ENCODE results near the gene BCO2.
"Not testable (repeated sequence)": the region's sequence is repeated elsewhere in the genome, so short reads cannot be mapped to it uniquely, and the experiment has no call there.

BCO2 gene

DNA sequence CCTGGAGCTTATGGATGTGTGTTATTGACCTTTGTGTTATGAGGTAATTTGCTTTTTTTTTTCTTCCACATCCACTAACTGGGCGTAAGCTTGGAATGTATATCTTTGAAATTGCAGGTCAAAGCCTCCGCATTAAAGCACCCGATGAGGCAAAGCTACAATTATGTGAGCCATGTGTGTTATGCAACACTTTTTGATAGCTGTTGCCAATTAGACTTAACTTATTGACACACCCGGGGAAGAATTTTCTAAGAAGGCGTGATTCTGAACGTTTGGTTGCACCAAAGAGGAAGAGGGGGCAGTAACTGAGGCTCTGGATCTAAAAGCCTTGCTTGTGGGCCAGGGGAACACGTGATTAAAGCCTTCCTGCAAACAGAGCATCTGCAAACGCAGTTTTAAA is 8.8 kb upstream of the BCO2 start:
- no peak for DNase-seq (ENCODE audit: low read depth in 2 of 2)

DNA sequence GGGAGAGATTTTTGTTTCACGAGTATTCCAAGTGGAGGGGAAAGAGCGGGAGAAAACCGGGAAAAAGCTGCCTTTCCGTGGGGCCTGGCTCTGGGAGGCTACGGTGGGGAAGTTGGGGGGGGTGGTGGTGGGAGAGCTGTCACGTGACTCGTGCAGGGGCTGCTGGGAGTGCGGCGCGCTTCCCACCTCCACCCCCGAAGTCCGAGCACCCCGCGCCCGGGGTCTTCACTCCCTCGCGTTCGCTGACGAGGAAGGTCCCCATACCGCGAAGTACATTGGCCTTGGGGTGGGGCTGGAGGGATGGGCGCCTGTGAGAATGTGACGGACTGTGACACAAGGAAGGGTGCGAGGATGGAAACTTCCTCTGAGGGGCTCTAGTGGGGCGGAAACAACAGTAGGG is 8.2 kb upstream of the BCO2 start, which contains the start of gene TEX12:
TEX12 (plus strand) TSS at position 228 of the 400 bp plus-strand sequence. CDS start 1,897 bp downstream, outside the sequence.
- no peak for DNase-seq (ENCODE audit: low read depth in 2 of 2)

GRCh38 chr11:112172362-112172994 is 2.8 kb upstream of the BCO2 start:
- no peak for DNase-seq (ENCODE audit: low read depth in 2 of 2)

DNA sequence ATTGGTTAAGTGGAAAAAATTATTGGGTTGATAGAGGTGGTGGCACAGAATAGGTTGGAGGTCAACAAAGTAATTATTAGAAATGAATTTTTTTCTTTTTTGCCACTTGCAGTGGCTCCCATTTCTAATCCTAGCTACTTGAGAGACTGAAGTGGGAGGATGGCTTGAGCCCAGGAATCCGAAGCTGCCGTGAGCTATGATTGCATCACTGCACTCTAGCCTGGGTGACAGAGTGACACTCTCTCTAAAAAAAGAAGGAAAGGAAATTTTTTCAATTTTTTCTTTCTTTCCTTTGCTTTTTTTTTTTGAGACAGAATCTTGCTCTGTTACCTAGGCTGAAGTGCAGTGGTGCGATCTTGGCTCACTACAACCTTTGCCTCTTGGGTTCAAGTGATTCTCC is 2.2 kb upstream of the BCO2 start:
- DNase-seq (ENCODE audit: low read depth in 2 of 2) = no peak

DNA sequence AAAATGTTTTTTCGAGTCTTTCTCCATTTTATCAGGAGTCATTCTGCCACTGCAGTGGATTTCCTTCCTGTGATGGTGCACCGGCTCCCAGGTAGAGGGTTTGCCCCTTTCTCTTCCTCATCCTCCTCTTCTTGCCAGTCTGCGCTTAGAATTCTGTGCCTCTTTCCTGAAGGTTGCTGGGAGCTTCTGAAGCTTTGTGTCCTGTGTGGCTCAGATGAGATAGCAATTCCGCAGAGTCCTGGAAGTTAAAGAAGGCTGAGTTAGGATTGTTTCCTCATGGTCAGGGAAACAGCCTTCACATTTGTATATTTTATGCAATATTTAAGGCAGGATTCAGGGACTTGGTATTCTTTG is 264 bp downstream of the BCO2 start:
- no peak for DNase-seq (ENCODE audit: low read depth in 2 of 2)

GRCh38 chr11:112176077-112176476 is 765 bp downstream of the BCO2 start:
- DNase-seq (ENCODE audit: low read depth in 2 of 2) = no peak

DNA sequence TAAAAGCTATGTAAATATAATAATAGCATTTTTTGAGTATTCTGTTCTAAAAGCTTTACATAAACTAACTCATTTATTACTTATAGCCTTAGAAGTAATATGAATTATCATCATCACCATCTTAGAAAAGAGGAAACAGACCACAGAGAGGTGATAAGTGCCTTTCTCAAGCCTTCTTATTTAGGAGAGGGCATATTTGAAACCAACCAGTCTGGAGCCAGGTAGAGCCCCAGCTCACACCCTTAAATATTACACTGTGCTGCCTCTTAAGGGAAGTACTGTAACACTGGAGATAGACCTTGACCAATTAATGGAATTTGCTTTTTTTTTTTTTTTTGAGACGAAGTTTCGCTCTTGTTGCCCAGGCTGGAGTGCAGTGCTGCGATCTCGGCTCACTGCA is 2.3 kb downstream of the BCO2 start:
- no peak for DNase-seq (ENCODE audit: low read depth in 2 of 2)

- no peak for DNase-seq (ENCODE audit: low read depth in 2 of 2)
These were observed 3.1 kb downstream of the BCO2 start for GRCh38 chr11:112178428-112178827.

GRCh38 chr11:112178936-112179335 is 3.6 kb downstream of the BCO2 start:
- DNase-seq (ENCODE audit: low read depth in 2 of 2) = no peak

- DNase-seq (ENCODE audit: low read depth in 2 of 2) = no peak
These were observed 4.3 kb downstream of the BCO2 start for GRCh38 chr11:112179601-112180000.

DNA sequence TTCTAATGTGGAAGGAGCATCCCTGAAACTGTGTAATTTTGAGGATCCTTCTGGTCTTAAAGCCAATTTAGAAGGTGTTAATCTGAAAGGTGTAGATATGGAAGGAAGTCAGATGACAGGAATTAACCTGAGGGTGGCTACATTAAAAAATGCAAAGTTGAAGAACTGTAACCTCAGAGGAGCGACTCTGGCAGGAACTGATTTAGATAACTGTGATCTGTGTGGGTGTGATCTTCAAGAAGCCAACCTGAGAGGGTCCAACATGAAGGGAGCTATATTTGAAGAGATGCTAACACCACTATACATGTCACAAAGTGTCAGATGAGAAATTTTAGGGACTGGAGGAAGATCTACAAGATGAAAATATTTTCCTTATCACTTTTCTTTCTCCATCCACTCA is 7.6 kb downstream of the BCO2 start:
- DNase-seq (ENCODE audit: low read depth in 2 of 2) = no peak

DNA sequence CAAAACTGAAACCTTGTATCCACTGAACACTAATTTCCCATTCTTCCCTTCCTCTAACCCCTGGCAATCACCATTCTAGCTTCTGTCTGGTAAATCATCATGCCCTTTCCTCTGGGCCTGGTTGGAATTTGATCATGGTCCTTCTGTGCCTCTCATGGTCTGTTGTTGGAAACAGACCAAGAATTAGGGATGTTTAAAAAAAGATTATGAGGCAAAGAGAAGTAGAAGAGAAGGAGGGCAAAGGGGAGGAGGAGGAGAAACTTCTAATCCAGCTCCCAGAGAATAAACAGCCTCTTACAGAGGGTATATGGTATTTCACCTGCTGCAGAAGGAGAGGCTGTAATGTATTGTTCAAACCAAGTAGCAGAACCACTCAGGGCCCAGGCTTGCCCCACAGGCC is 10.6 kb downstream of the BCO2 start:
- no peak for DNase-seq (ENCODE audit: low read depth in 2 of 2)

- no peak for DNase-seq (ENCODE audit: low read depth in 2 of 2)
These were observed 11.0 kb downstream of the BCO2 start for GRCh38 chr11:112186304-112186703.

GRCh38 chr11:112195113-112195512 is 19.8 kb downstream of the BCO2 start:
- DNase-seq (ENCODE audit: low read depth in 2 of 2) = not testable (repeated sequence)

- DNase-seq (ENCODE audit: low read depth in 2 of 2) = no peak
These were observed 20.6 kb downstream of the BCO2 start for GRCh38 chr11:112195951-112196351.

DNA sequence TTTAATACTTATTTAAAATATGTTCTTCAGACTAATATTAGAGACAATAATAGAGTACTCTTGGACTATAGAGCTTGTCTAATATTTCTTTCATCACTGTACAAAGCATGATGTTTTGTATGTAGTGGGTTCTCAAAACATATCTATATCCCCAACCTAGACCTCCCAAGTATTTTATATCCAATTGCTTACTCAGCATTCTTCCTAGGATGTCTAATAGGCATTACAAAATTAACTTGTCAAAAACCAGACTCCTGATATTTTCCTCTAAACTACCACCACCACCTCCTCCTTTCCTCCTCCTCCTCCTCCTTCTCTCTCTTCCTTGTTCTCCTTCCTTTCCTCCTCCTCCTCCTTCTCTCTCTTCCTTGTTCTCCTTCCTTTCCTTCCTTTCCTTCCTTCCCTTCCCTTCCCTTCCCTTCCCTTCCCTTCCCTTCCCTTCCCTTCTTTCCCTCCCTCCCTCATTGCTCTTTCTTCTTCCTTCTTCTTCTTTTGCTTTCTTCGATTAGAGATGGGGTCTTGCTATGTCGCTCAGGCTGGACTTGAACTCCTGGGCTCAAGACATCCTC is 21.3 kb downstream of the BCO2 start:
- no peak for DNase-seq (ENCODE audit: low read depth in 2 of 2)

DNA sequence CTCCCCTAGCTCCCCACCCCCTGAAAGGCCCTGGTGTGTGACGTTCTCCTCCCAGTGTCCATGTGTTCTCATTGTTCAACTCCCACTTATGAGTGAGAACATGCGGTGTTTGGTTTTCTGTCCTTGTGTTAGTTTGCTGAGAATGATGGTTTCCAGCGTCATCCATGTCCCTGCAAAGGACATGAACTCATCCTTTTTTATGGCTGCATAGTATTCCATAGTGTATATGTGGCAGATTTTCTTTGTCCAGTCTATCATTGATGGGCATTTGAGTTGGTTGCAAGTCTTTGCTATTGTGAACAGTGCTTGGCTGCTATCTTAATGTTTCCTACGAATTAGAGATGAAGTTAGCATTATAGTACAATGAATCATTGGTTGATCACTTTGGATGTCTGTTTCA is 23.8 kb downstream of the BCO2 start:
- not testable (repeated sequence) for DNase-seq (ENCODE audit: low read depth in 2 of 2)

GRCh38 chr11:112200252-112200651 is 24.9 kb downstream of the BCO2 start:
- DNase-seq (ENCODE audit: low read depth in 2 of 2) = no peak

GRCh38 chr11:112206071-112206470 is 30.8 kb downstream of the BCO2 start:
- DNase-seq (ENCODE audit: low read depth in 2 of 2) = no peak

DNA sequence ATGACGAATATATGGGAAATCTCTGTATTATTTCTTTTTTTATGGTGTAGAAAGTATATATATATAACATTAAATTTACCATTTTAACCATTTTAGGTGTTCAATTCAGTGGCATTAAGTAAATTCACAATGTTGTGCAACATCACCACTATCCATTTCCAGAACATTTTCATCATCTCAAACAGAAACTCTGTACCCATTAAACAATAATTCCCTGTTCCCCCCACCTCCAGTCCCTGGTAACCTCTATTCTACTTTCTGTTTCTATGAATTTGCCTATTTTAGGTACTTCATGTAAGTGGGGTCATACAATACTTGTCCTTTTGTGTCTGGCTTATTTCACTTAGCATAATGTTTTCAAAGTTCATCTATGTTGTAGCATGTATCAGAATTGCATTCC is 35.6 kb downstream of the BCO2 start:
- DNase-seq (ENCODE audit: low read depth in 2 of 2) = no peak

DNA sequence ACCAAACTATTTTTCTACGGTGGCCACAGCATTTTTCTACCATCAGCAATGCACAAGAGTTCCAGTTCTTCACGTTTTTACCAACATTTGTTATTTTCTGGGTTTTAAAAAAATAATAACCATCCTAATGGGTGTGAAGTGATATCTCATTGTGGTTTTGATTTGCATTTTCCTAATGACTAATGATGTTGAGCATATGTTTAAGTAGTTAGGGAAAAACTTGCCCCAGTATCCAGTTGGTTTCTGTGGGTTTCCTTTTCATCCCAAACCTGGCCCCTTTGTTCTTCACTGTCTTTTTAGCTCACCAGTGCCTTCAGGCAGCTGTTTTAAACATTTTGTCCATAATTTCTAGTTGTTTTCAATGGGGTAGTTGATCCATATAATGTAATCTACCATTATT is 36.2 kb downstream of the BCO2 start:
- no peak for DNase-seq (ENCODE audit: low read depth in 2 of 2)

DNA sequence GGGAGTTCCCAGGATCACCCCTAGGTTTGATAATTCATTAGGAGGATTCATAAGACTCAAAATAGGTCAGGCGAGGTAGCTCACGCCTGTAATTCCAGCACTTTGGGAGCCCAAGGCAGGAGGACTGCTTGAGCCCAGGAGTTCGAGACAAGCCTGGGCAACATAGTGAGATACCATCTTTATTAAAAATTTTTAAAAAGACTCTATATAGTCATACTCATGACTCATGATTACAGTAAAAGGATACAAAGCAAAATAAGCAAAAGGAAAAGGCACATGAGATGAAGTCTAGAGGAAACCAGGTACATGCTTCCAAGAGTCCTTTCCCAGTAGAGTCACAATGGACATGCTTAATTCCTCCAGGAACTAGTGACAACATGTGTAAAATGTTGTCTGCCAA is 37.0 kb downstream of the BCO2 start:
- no peak for DNase-seq (ENCODE audit: low read depth in 2 of 2)

DNA sequence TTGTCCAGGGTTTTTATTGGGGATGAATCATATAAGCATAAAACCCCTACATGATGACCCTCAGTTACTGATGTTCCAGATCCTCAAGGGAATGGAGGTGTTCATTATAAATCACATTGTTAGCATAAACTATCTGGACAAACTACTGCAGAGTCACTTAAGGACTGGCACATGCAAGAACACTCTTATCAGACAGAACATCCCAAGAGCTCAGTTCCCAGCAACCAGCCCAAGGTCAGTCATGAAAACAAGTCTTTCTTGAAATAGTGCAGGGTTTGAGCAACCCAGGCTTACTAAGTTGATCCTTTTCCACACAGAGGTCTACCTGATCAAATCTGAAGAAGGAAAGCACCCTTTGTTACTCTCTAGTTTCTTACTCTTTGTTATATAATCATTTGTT is 37.4 kb downstream of the BCO2 start:
- DNase-seq (ENCODE audit: low read depth in 2 of 2) = no peak

GRCh38 chr11:112213753-112214152 is 38.4 kb downstream of the BCO2 start:
- no peak for DNase-seq (ENCODE audit: low read depth in 2 of 2)

Data from stimulated activated CD8-positive, alpha-beta memory T cell treated with anti-CD3 and anti-CD28 coated beads, Interleukin-2, amount 100 ng/mL, for 1 hour (primary cell).